ENCODE results near the gene GATAD2A. TPM values are rescaled to one million over a fixed set of nuclear protein-coding genes. Genes with fewer than 3 reads are reported as not detected.

GATAD2A gene
- polyA plus RNA-seq, 1 donor (not counting 4 experiments of a cell fraction or from before 2014, with no cell fraction given), result 28.4 TPM

DNA sequence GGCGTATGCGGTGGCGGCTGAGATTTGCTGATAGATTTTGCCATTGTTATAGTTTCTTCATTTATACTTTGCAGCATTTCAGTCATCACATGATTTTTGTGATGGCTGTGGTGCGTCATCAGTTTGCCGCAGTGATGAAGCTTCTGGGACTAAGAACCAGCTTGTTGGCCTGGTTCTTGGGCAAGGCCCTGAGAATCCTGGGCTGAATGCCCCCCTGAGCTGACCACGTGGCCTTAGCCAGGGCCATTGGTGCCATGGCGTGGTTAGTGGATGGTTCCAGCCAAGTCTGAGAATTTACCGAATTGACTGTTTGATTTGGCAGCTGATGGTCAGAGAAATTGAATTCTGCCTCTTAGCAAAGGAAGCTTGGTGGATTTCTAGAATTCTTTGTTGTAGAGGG lies 17.8 kb downstream of the GATAD2A start:
- H3K4me1 ChIP-seq (ENCODE audit: control insufficient read depth, extremely low read depth, insufficient read depth, low read length), result peaks cover 10% of the 10 kb centered on the region

DNA sequence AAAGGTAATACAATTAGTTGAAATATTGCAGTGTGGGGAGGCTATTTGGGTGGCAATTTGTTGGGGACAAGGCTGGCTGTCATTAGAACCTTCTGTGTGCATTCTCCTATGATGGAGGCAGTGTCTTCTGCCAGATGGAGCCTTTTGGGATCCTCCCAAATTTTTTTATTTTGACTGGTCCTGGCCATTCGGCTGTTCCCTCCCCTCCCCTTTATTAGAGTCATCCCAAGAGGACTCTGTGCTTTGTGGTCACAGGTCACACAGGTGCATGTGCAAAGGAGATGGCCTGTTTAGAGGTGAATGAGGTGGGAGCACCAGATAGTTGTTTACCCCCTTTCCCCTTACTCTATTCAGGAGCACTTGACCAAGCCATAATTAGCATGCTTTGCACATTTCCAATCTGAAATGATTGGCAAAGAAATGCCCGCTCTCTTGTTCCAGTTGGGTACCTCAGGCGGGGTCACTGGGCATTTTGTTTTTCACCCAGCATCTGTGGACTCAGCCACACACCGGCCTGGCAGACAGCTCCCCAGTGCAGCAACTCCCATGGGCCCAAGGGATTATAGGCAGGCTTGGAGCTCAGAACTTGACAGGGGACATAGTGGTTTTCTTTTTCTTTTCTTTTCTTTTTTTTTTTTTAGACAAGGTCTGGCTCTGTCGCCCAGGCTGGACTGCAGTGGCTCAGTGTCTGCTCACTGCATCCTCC lies 19.8 kb downstream of the GATAD2A start:
- FAIRE-seq, result no peak
- H3K4me3 ChIP-seq (ENCODE audit: control insufficient read depth in 2 of 3, extremely low read depth in 1 of 3, insufficient read depth in 2 of 3, low read depth in 1 of 3, low read length in 3 of 3), result no peak overlapping the region
- peaks cover 98% of the 10 kb centered on the region for H3K79me2 ChIP-seq (ENCODE audit: control insufficient read depth, insufficient read depth, low read length)
- H2AFZ ChIP-seq (ENCODE audit: control insufficient read depth, low read length), result no peak overlapping the region
- TF ChIP-seq, protein P1, sequence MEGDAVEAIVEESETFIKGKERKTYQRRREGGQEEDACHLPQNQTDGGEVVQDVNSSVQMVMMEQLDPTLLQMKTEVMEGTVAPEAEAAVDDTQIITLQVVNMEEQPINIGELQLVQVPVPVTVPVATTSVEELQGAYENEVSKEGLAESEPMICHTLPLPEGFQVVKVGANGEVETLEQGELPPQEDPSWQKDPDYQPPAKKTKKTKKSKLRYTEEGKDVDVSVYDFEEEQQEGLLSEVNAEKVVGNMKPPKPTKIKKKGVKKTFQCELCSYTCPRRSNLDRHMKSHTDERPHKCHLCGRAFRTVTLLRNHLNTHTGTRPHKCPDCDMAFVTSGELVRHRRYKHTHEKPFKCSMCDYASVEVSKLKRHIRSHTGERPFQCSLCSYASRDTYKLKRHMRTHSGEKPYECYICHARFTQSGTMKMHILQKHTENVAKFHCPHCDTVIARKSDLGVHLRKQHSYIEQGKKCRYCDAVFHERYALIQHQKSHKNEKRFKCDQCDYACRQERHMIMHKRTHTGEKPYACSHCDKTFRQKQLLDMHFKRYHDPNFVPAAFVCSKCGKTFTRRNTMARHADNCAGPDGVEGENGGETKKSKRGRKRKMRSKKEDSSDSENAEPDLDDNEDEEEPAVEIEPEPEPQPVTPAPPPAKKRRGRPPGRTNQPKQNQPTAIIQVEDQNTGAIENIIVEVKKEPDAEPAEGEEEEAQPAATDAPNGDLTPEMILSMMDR (optimal IDR thresholded peaks at IDR 0.05 in 1 of 3, IDR thresholded peaks at IDR 0.05 in 1 of 3, conservative IDR thresholded peaks at IDR 0.05 in 1 of 3; ENCODE audit: extremely low read depth in 1 of 3, insufficient read depth in 2 of 3, low read length in 3 of 3), result no peak
- TF ChIP-seq EZH2 (IDR thresholded peaks at IDR 0.05; ENCODE audit: low read length), result no peak
- H3K9me3 ChIP-seq (ENCODE audit: control insufficient read depth, low read depth, low read length), result no peaks in the 10 kb centered on the region
- H3K9me1 ChIP-seq (ENCODE audit: control insufficient read depth, extremely low read depth, insufficient read depth, low read length), result peaks cover 11% of the 10 kb centered on the region
- H4K20me1 ChIP-seq (ENCODE audit: control insufficient read depth, extremely low read depth, insufficient read depth, low read length), result peaks cover 53% of the 10 kb centered on the region
- H3K4me1 ChIP-seq (ENCODE audit: control insufficient read depth, extremely low read depth, insufficient read depth, low read length), result peaks cover 26% of the 10 kb centered on the region
- DNase-seq (ENCODE audit: low read depth, low spot score), result no peak
- H3K27me3 ChIP-seq (ENCODE audit: control insufficient read depth, extremely low read depth, insufficient read depth, low read length), result no peaks in the 10 kb centered on the region
- H3K9ac ChIP-seq (ENCODE audit: control insufficient read depth, extremely low read depth, insufficient read depth, low read length), result no peak overlapping the region
- H3K36me3 ChIP-seq (ENCODE audit: control insufficient read depth in 2 of 2, extremely low read depth in 1 of 2, insufficient read depth in 2 of 2, low read length in 2 of 2), result peaks cover 4 to 10% of the 10 kb centered on the region in 2 experiments
- dilution Hi-C loops (cut with MboI; ENCODE audit: extremely low pct_ligation_motif_present, low sequenced_read_pairs), result no loop called here
- no peak overlapping the region for H3K4me2 ChIP-seq (ENCODE audit: control insufficient read depth, extremely low read depth, insufficient read depth, low read depth, low read length)
- H3K27ac ChIP-seq (ENCODE audit: control insufficient read depth, insufficient read depth, low read length), result no peak overlapping the region

More for the DNA sequence above, 17.8 kb downstream of the GATAD2A start:
- no peak overlapping the region for H3K4me2 ChIP-seq (ENCODE audit: control insufficient read depth, extremely low read depth, insufficient read depth, low read depth, low read length)
- H3K9me1 ChIP-seq (ENCODE audit: control insufficient read depth, extremely low read depth, insufficient read depth, low read length), result peaks cover 8% of the 10 kb centered on the region
- no peak overlapping the region for H2AFZ ChIP-seq (ENCODE audit: control insufficient read depth, low read length)
- TF ChIP-seq, protein P1 (optimal IDR thresholded peaks at IDR 0.05 in 1 of 3, IDR thresholded peaks at IDR 0.05 in 1 of 3, conservative IDR thresholded peaks at IDR 0.05 in 1 of 3; ENCODE audit: extremely low read depth in 1 of 3, insufficient read depth in 2 of 3, low read length in 3 of 3), result no peak
- no peak for TF ChIP-seq EZH2 (IDR thresholded peaks at IDR 0.05; ENCODE audit: low read length)
- FAIRE-seq (no peak), DNase-seq (ENCODE audit: low read depth, low spot score) (no peak)
- no peak overlapping the region for H3K27ac ChIP-seq (ENCODE audit: control insufficient read depth, insufficient read depth, low read length)
- peaks cover 49% of the 10 kb centered on the region for H4K20me1 ChIP-seq (ENCODE audit: control insufficient read depth, extremely low read depth, insufficient read depth, low read length)
- no peak overlapping the region for H3K9ac ChIP-seq (ENCODE audit: control insufficient read depth, extremely low read depth, insufficient read depth, low read length)
- H3K9me3 ChIP-seq (ENCODE audit: control insufficient read depth, low read depth, low read length), result no peaks in the 10 kb centered on the region
- dilution Hi-C loops (cut with MboI; ENCODE audit: extremely low pct_ligation_motif_present, low sequenced_read_pairs), result no loop called here
- peaks cover 4% of the 10 kb centered on the region in 2 experiments for H3K36me3 ChIP-seq (ENCODE audit: control insufficient read depth in 2 of 2, extremely low read depth in 1 of 2, insufficient read depth in 2 of 2, low read length in 2 of 2)
- H3K79me2 ChIP-seq (ENCODE audit: control insufficient read depth, insufficient read depth, low read length), result peaks cover 98% of the 10 kb centered on the region
- no peaks in the 10 kb centered on the region for H3K27me3 ChIP-seq (ENCODE audit: control insufficient read depth, extremely low read depth, insufficient read depth, low read length)
- no peak overlapping the region for H3K4me3 ChIP-seq (ENCODE audit: control insufficient read depth in 2 of 3, extremely low read depth in 1 of 3, insufficient read depth in 2 of 3, low read depth in 1 of 3, low read length in 3 of 3)
